AG20443 (cell line): ENCODE results near the gene IRX1.

Source experiments
- DNase-seq: peaks from one replicate; pipeline ENCODE4 v3.0.0; 2012; ENCODE audit warnings: low spot score, mixed read lengths

The IRX1 gene

DNA sequence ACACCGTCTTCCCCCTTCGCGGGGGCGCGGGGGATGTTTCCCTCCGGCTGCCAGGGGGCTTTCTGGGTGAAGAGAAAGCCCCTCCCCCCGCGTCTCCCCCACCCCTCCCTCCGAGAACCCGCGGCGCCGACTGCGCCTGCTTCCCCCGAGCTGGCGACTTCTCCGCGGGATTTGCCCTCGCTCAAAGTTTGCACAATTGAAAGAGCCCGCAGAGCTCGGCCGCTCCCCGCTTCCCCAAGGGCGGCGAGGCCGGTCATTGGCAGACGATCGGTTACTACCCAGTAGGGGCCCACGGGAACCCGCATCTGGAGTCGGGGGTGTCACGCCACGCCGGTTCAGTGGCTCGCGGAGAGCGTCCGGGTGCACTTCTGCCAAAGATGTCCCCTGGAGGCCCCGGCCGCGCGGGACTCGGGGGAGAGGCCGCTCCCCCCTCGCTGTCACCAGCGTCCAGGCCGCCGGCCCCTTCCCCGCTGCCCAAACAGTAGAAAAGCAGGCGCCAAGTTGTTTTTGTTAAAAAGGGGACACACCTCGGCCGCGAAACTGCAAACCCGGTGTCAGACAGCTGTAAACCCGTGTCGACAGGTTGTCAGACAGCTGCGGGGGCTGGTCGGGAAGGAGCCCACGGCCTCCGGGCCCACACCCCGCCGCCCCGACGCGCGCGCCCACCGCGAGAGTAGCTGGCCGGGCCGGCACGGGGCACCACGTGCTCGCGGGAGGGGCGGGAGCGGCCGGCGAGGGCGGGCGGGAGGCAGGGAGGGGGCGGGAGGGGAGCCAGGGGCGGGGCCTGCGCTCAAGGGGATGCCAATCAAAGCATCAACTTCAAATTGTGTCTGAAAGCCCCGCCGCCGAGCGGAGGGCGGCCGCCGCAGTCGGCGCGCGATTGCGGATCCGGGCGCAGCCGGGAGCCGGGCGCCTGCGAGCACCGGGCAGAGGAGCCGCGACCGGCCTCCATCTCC, at the start of gene IRX1:
IRX1 (plus strand) TSS at position 827 of the 956 bp plus-strand sequence. CDS start 274 bp downstream, outside the sequence.
- DNase-seq: peak; percentile 96

DNA sequence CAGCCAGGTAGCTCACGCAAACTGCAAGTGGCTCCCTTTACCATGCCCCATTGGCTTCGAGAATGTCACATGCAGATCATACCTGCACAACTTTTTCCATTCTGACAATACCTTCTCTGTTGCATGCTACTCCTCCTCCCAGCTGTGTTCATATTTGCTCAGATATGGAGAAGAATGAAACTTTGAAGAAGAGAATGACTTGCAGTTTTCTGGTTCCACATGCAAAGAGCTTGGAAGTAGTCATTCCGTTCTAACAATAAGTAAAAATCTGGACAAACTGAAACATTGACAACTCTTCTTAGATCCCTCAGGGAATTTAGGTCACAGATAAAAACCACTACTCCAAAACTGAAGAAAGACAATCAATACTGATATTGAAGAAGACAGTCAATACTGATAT, 49.6 kb upstream of the IRX1 start:
- no peak for DNase-seq

DNA sequence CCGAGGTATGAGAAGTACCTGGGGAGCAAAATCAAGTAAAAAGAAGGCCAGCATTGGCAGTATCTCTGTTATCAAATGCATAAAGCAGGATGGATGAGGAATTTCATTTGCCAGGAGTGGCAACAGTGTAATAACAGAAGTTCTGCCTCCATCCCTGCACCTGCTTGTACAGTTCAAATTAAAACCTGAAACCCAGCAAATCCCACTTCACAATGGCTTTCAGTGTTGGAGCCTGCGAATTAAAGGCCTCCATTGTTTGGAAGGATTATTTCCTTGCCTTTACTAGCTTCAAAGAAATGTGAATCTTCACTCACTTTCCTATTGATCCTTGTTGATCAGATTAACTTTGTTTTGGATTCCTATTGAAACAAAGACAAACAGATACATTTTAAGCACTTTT, 31.5 kb upstream of the IRX1 start:
- no peak for DNase-seq

DNA sequence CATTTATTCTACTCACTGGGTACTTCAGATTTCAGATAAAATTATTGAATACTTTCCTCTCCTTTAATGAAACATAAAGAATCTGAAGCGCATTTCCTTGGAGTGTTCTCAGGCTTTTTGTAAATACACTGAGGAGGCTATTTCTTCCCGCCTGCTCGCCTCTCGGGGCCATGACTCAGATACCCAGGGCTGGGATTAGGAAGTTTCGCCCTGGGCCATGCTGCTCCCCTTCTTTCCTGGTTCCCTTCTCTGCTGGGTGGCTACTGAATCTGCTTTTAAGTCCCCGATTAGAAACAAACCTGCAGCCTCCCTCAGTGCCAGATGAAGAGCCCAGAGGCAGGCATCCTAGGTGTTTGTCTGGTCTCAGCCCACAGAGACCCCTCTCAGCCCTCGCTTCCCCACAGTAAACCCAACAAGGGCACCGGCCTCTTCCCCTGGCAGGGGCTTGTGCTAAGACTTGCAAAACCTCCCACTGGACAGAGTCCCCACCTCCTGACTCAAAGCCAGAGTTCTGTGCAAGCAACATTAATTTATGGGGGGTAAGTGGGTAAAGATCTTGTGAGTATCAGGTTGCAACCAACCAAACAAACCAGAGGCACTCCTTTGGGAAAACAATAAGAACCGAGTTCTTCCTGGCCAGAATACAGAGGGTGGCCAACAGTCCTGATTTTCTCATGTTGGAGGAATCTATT, 30.7 kb upstream of the IRX1 start:
- no peak for DNase-seq

DNA sequence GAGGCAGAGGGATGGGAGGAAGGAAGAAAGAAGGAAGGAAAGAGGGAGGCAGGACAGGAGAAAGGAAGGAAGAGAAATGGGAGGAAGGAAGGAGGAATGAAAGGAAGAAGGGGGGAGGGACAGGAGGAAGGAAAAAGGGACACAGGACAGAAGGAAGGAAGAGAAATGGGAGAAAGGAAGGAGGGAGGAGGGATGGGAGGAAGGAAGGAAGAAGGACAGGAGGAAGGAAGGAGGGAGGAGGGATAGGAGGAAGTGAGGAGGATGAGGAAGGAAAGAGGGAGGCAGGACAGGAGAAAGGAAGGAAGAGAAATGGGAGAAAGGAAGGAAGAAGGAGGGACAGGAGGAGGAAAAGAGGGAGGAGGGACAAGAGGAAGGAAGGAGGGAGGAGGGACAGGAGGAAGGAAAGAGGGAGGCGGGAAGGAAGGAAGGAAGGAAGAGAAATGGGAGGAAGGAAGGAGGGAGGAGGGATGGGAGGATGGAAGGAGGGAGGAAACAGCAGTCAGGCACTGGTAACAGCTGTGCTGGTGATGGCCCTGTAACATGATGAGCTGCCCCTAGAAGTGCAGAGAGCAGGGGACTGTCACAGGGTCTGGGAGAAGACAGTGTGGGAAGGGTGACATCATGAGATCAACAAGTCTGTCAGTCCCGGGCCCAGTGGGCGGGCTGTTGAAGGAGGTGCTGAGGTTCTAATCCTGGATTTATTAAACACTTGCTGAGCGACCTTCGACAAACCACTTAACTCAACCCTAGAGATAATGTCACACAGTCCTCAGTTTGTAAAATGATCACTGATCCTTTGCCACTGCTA, 10.7 kb upstream of the IRX1 start:
- DNase-seq: no peak

DNA sequence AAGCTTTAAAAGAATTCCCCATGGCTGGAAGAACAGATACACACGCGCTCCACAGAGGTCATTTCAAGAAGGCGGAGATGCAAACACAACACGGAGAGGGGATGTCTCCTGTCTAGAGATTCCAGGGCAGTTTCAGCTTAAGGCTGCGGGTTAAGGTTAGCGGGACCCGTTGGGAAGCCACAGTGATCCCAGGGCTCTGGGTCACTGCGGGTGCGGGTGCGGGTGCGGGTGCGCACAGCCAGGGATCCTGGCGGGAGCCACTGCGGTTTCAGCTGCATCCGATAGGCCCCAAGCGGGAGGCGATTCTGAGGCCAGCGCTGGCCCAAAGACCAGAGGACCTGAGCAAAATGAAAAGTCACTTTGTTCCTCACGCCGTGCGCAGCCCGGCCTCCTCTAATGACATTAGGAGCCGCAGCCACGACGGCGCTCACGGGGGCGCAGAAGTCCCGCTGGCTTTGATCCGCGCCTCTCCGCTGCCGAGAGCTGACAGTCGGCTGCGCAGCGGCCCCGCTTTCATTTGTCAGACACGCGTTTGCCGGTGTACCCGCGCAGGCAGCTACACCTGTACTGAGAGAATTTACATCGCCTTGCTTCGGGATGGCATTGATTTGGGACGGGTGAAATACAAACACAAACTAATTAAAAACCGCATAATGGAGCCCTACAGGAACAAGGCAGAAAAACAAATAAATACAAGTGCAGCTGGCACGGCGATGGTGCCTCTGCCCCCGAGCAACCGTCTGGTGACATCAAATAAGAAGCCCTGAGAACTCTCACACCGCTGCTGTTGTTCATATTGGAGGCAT, 5.3 kb upstream of the IRX1 start:
- no peak for DNase-seq

DNA sequence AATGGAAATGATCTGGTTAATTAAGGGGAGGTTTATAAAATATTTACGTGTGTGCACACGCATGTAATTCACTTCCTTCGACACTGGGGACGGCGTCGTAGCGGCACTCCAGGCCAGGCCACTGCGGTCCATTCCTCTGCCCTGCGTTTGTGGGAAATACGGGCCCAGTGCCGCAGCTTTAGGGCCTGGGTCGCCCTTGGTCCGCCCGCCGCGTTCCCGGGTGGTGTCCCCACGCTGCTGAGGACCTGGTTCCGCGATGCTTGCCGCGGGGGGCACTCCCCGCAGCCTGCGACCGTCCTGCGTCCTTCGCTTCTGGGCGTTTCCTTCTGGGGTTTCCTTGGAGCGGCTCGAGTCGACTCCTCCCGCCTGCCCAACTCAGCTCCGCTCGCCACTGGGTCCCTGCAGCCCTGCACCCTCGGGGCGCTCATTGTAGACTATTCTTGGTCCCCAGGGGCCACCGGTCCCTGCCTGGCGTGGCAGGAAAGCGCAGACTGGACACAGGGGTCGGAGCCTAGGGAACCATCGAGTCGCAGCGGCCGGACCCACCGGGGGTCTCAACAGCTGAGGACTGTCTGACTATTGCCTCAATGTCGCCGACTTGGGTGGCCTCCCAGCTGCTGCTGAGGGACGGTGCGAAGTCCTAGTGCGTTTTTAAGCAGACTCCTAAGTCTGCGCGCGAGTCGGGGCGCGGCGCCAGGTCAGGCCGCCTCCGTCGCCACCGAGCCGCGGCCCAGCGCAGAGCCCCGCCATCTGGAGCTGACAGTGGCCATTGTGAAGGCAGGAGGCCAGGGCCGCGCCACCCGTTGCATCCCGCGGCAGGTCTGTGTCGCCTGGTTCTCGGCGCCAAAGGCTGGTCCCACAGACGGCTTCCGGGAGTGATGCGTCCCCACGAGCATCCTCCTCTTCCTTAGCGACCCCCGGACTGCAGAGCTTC, 4.4 kb upstream of the IRX1 start:
- DNase-seq: peak; percentile 63

DNA sequence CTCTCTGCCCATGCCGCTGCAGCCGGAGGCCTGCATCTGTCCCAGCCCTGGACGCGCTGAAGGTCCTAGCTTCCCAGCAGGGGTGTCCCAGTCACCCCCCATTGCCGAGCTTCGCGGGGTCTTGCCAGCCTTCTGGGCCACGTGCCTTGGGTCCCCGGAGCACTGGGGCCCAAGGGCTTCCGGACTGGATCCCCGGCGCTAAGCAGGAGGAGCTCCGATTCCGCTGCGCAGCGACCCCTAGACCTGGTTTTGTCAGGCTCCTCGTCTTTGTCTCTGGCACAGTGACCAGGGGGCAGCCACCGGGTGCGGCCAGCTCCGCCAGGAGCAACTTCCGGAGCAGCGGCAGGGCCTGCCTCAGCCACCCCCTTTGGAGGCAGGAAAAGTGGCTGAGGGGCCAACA, 3.3 kb upstream of the IRX1 start:
- DNase-seq: no peak

DNA sequence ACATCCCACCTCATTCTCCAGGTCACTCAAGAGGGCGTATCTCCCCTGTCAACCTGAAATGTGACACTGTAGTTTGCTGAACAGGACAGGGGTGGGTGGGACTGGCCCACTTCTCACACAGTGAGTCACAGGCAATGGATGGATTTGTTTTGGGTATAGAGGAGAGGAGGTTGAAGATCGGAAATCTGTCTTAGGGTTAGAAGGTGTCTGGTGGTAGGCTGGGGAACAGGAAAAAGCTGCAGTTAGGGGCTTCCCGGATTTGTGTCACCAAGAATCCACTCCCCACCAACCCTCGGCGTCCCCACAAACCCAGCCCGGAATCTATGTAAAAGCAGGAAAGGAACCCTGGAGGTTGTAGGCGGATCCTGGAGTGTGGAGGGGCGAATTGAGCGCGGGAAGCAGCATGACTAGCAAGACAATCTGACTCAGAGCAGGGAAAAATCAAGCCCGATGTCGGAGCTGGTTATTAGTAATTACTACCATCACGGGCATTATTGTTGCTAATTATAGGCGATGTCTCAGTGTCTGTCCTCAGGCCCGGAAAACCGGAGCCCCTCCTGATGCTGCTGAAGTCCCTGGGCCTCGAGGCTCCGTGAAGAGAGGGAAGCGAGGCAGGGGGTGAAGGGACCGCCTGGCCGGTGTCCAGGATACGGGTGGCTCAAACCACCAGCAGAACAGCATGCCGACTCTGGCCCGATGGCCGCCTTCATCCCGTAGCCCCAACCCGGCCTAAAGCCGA, 1.7 kb upstream of the IRX1 start:
- DNase-seq: peak; percentile 74

DNA sequence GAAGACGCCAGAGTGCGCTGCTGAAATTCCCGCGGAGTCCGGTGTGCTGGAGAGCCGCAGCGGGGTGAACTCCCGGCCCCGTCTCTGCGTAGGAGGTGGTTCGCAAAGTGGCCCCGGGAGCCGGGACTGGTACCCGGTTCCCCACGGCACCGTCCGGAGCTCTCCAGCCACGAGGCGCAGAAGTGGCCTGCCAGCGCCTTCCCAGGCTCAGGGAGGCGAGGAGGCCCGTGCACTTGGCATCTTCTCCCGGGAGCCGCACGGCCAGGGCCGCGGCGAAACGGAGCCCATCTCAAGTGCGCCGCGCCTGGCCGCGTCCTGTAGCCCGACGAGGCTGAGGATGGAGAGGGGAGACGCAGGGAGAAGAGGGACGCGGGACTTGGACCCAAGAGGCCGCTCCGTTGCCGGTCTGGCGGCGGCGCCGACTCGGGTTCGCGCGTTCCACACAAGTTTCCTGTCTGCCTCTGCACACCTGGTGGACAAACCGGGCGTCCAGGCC, 1.1 kb upstream of the IRX1 start:
- peak; percentile 75 for DNase-seq

DNA sequence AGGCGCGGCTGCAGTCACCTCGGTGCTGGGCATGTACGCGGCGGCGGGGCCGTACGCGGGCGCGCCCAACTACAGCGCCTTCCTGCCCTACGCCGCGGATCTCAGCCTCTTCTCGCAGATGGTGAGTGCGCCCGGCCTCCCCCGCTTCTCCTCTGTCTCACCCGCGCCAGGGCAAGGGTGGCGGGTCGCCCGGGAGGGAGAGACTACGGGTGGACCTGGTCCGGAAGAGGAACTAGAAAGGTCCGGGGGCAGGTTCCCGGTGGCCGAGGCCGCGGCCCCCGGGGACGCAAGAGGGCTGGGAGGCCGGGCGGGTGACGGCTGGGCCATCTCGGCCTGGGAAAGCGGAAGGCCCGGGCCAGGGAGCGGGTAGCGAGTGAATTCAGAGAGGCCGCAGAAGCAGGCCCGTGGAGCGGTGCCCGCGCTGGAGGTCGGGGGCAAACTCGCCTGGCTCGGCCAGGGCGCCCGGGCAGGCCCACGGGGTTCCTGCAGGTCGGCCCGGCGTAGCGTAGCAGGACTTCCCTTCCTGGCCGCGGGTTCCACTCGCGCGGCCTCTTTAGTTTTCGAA, 711 bp downstream of the IRX1 start:
- DNase-seq: peak; percentile 44

DNA sequence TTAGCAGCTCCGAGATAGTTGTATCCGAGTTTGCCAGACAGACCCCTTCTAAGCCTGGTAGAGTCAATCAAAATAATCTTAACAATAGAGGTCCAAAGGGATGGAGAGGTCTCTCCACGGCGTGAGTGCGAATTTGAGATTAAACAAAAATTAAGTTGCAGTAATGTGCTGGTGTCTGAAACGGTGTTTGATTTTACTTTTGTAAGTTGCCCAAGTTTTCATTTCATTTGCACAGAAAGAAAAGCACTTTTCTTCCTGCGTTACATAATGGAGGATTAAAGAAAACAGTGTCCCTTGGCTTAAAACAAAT, 1.2 kb downstream of the IRX1 start:
- DNase-seq: no peak

DNA sequence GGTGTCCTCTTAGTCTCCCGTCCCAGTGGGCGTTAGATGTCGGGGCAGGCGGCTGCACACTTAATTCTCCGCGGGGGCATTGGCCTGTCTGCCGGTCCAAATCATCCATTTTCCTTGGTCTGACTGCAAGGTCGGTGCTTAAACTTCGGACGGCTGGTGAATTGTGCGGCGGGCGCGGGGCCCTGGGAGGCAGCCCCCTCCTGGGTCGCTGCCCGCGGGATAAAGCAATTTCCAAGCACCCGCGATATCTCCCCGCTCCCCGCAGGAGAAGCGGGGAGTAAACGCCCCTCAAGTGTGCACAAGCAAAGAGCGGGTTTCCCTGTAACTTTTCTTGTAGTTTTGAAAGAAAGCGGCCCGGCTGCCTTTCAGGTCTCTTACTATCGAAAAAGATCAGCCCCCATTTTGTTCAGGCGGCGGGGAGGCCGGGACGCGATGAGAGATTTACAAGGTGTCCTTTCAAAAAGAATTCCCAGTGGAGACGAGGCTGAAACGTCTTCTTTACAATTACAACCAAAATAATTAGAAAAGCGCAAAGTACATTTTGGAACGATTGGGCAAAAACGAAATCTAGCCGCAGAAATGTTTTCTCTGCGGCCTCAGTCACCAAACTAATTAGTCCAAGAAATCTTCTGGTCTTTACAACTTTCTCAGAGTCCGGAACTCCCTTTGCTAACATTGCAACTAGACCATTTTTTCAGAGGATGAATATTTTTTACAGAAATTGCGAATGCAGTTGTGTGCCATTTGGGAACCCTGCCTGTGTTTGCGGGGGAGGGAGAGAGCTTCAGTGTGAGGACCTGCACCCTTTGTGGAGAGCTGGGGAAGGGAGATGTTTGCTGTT, 1.8 kb downstream of the IRX1 start:
- DNase-seq: no peak

DNA sequence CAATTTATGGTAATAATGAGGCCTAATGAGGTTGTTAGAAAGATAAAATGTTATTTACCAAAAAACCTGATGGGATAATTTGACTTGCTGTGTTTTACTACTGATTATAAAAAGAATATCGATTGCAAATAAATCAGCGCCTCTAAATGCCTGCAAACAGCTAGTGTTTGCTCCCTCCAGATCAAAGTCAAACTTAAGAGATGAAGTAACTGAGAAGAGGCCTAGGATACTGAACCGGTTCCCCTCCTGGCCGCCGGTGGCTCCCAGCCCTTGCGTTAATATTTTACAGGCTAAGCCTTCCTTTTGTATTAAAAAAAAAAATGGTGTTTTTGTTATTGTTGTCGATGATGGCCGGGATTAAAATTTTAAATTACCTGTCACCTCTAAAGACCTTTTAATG, 2.6 kb downstream of the IRX1 start:
- DNase-seq: no peak

DNA sequence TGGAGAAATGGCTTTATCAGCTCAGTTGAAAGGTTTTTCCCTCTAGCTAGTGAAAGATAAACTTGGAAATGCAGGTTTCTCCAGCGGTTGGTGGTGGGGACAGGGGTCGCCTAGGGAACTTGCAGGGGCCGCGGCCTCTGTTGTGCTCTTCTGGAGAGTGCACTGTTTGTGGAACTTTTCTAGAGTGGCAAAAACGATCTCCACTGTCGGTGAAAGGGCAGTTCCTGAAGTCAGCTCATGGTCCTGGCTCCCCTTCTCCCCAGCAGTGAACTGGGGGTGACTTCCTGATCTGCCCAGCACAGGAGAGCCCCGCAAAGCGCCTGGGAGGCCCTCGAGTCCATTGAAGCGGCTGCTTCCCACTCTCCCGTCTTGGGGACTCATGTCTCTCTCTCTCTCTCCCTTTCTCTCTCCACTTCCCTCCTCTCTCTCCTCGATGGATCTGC, 3.2 kb downstream of the IRX1 start:
- DNase-seq: no peak

DNA sequence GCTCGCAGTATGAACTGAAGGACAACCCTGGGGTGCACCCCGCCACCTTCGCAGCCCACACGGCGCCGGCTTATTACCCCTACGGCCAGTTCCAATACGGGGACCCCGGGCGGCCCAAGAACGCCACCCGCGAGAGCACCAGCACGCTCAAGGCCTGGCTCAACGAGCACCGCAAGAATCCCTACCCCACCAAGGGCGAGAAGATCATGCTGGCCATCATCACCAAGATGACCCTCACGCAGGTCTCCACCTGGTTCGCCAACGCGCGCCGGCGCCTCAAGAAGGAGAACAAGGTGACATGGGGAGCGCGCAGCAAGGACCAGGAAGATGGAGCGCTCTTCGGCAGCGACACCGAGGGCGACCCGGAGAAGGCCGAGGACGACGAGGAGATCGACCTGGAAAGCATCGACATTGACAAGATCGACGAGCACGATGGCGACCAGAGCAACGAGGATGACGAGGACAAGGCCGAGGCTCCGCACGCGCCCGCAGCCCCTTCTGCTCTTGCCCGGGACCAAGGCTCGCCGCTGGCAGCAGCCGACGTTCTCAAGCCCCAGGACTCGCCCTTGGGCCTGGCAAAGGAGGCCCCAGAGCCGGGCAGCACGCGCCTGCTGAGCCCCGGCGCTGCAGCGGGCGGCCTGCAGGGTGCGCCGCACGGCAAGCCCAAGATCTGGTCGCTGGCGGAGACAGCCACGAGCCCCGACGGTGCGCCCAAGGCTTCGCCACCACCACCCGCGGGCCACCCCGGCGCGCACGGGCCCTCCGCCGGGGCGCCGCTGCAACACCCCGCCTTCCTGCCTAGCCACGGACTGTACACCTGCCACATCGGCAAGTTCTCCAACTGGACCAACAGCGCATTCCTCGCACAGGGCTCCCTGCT, 3.8 kb downstream of the IRX1 start:
- DNase-seq: peak; percentile 63
